Neural crest cell (in vitro differentiated cells): Measurements from ENCODE around the gene RPL36A. TPM values are rescaled to one million over a fixed set of nuclear protein-coding genes. Genes with fewer than 3 reads are reported as not detected.
A peak's percentile ranks its signal among the peaks of the same experiment; 100 is the strongest.

Experiments used
- DNase-seq: peaks from one replicate; pipeline ENCODE4 v3.0.0; 2021; ENCODE audit warnings: low read depth, mixed read lengths, low spot score
- H3K27ac Mint-ChIP-seq: one replicate; pipeline ENCODE4 v1.8.0; 2021; ENCODE audit warnings: mild to moderate bottlenecking, mixed read lengths; ENCODE audit not compliant: unreplicated experiment
- H3K27me3 Mint-ChIP-seq: 2 replicates; pipeline ENCODE4 v1.8.0; 2021; ENCODE audit warnings: low read depth, mild to moderate bottlenecking, mixed read lengths
- H3K36me3 Mint-ChIP-seq: 2 replicates; pipeline ENCODE4 v1.8.0; 2021; ENCODE audit warnings: low read depth, mild to moderate bottlenecking, mixed read lengths
- H3K4me1 Mint-ChIP-seq: 2 replicates; pipeline ENCODE4 v1.8.0; 2021; ENCODE audit warnings: mixed read lengths
- H3K4me3 Mint-ChIP-seq: one replicate; pipeline ENCODE4 v1.8.0; 2021; ENCODE audit warnings: mild to moderate bottlenecking, mixed read lengths
- H3K9me3 Mint-ChIP-seq: 2 replicates; pipeline ENCODE4 v1.8.0; 2021; ENCODE audit warnings: mixed read lengths
- CTCF ChIP-seq: fragments of 200-600 bp; sonication (generic); conservative IDR thresholded peaks from 2 replicates; pipeline ENCODE4 v1.5.0; 2021; ENCODE audit warnings: antibody characterized with exemption, mild to moderate bottlenecking
- total RNA-seq: library from RNA; stranded (reverse); gene quantifications from 2 replicates; pipeline ENCODE4 v1.2.1, GENCODE V29; 2021

RPL36A gene
- total RNA-seq, 1 donor from 2014 or later = 316 TPM

- peak overlapping the region; percentile 35 for H3K4me3 Mint-ChIP-seq
- TF ChIP-seq CTCF = no peak
- H3K27me3 Mint-ChIP-seq = peaks cover 2% of the 10 kb centered on the region
- H3K27ac Mint-ChIP-seq = no peak overlapping the region
- DNase-seq = no peak
- H3K9me3 Mint-ChIP-seq = peaks cover 3% of the 10 kb centered on the region
- H3K36me3 Mint-ChIP-seq = peaks cover 11% of the 10 kb centered on the region
- H3K4me1 Mint-ChIP-seq = peaks cover 29% of the 10 kb centered on the region
Observed at GRCh38 chrX:101411984-101412383, 21.2 kb downstream of the RPL36A start.

- Mint-ChIP-seq H3K36me3 (peaks cover 10% of the 10 kb centered on the region), H3K9me3 (peaks cover 3% of the 10 kb centered on the region), H3K4me1 (peaks cover 40% of the 10 kb centered on the region), H3K4me3 (peak overlapping the region; percentile 72), H3K27ac (no peak overlapping the region), H3K27me3 (no peaks in the 10 kb centered on the region)
- peak; percentile 23 for DNase-seq
- peak; percentile 75 for TF ChIP-seq CTCF
Observed at GRCh38 chrX:101415180-101416145, 24.7 kb downstream of the RPL36A start.

GRCh38 chrX:101416691-101417090 lies 25.9 kb downstream of the RPL36A start:
- DNase-seq = no peak
- Mint-ChIP-seq H3K27ac (peak overlapping the region; percentile 19), H3K4me3 (peak overlapping the region; percentile 94), H3K9me3 (peaks cover 3% of the 10 kb centered on the region), H3K36me3 (peaks cover 14% of the 10 kb centered on the region), H3K4me1 (peaks cover 35% of the 10 kb centered on the region), H3K27me3 (no peaks in the 10 kb centered on the region)
- TF ChIP-seq CTCF = no peak

- Mint-ChIP-seq H3K4me3 (peak overlapping the region; percentile 94), H3K27ac (no peak overlapping the region), H3K4me1 (peaks cover 35% of the 10 kb centered on the region), H3K36me3 (peaks cover 14% of the 10 kb centered on the region), H3K9me3 (peaks cover 3% of the 10 kb centered on the region), H3K27me3 (no peaks in the 10 kb centered on the region)
- DNase-seq = no peak
- TF ChIP-seq CTCF = no peak
Observed at GRCh38 chrX:101417190-101417589, 26.4 kb downstream of the RPL36A start.

- H3K4me3 Mint-ChIP-seq = peak overlapping the region; percentile 94
- H3K27ac Mint-ChIP-seq = peak overlapping the region; percentile 99
- peak; percentile 56 for DNase-seq
- H3K4me1 Mint-ChIP-seq = peaks cover 35% of the 10 kb centered on the region
- no peaks in the 10 kb centered on the region for H3K27me3 Mint-ChIP-seq
- TF ChIP-seq CTCF = no peak
- no peaks in the 10 kb centered on the region for H3K9me3 Mint-ChIP-seq
- peaks cover 9% of the 10 kb centered on the region for H3K36me3 Mint-ChIP-seq
Observed at GRCh38 chrX:101417981-101418841, 27.4 kb downstream of the RPL36A start.
